Sigmoid colon (tissue), 4 donors: ENCODE data around the gene CAPN15.

Experiments used
- CTCF ChIP-seq, 4 experiments: fragments of 450-650 bp in 3 of 4; fragments of 200-600 bp in 1 of 4; IDR thresholded peaks; one replicate each; pipeline ENCODE4 v1.5.1; 2016 to 2019; ENCODE audit warnings: antibody characterized with exemption in 4 of 4, mild to moderate bottlenecking in 3 of 4, moderate library complexity in 2 of 4
- EP300 ChIP-seq, 4 donors: sonication (generic); formaldehyde crosslinking; IDR thresholded peaks; one replicate each; pipeline ENCODE4 v1.6.1; 2017; ENCODE audit warnings: antibody characterized with exemption in 4 of 4
- POLR2A ChIP-seq, 2 donors: fragments of 450-650 bp; IDR thresholded peaks; one replicate each; pipeline ENCODE4 v1.6.1; 2016; ENCODE audit warnings: antibody characterized with exemption in 2 of 2, mild to moderate bottlenecking in 2 of 2, moderate library complexity in 2 of 2
- POLR2AphosphoS5 ChIP-seq, 4 donors: sonication (generic); formaldehyde crosslinking; IDR thresholded peaks; one replicate each; pipeline ENCODE4 v1.6.1; 2017; ENCODE audit warnings: antibody characterized with exemption in 4 of 4

- TF ChIP-seq CTCF (IDR thresholded peaks at IDR 0.05) = no peak
- TF ChIP-seq POLR2A (IDR thresholded peaks at IDR 0.05) = no peak
- TF ChIP-seq POLR2AphosphoS5 (IDR thresholded peaks at IDR 0.05) = no peak
- no peak for TF ChIP-seq EP300 (IDR thresholded peaks at IDR 0.05)
These were observed 33.9 kb downstream of the CAPN15 start for GRCh38 chr16:561413-561794.
